Activated CD4-positive, alpha-beta T cell treated with anti-CD3 and anti-CD28 coated beads, Interleukin-2, amount 10 ng/mL, durations not matched to agents 24 days and 14 days (primary cell): ENCODE measurements around the gene SBF2. TPM values are rescaled to one million over a fixed set of nuclear protein-coding genes. Genes with fewer than 3 reads are reported as not detected.
"Not testable (repeated sequence)": the region's sequence is repeated elsewhere in the genome, so short reads cannot be mapped to it uniquely, and the experiment has no call there.

Experiments
- DNase-seq: peaks from one replicate; pipeline ENCODE4 v3.0.0; 2022
- H3K27ac Mint-ChIP-seq: one replicate; pipeline ENCODE4 v1.8.0; 2022; ENCODE audit warnings: mild to moderate bottlenecking, mixed read lengths
- H3K27me3 Mint-ChIP-seq: one replicate; pipeline ENCODE4 v1.8.0; 2022; ENCODE audit warnings: mixed read lengths
- H3K36me3 Mint-ChIP-seq: one replicate; pipeline ENCODE4 v1.8.0; 2022; ENCODE audit warnings: low read depth, mild to moderate bottlenecking, mixed read lengths
- H3K4me1 Mint-ChIP-seq: one replicate; pipeline ENCODE4 v1.8.0; 2021; ENCODE audit warnings: mixed read lengths
- H3K4me3 Mint-ChIP-seq: one replicate; pipeline ENCODE4 v1.8.0; 2022; ENCODE audit warnings: mild to moderate bottlenecking, moderate library complexity, mixed read lengths
- H3K9me3 Mint-ChIP-seq: one replicate; pipeline ENCODE4 v1.8.0; 2021; ENCODE audit warnings: mixed read lengths
- intact Hi-C: fragments of 100-400 bp; cut with micrococcal nuclease; formaldehyde crosslinking; loops from one replicate; pipeline ENCODE4 v1.15.1; 2023
- total RNA-seq: library from RNA; stranded (reverse); gene quantifications from 2 replicates; pipeline ENCODE4 v1.2.3, GENCODE V29; 2022

Gene SBF2
- total RNA-seq, 1 donor from 2014 or later, result 9.1 TPM

DNA sequence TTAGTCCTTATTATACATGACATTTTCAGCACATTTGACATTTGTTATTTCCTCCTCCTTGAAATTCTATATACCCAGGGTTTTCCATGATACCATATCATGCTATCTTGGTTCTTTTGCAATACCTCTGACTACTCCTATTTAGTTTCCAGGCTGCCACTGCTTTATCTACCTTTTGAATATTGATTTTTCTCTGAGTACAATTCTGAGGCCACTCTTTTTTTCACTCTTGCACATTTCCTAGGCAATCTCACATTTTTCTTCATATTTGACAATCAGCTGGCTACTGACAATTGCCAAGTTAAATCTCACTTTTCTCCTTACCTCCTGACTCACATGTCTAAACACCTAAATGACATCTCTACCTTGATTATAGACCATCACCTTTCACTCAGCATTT, 11.9 kb downstream of the SBF2 start:
- no peaks in the 10 kb centered on the region for H3K36me3 Mint-ChIP-seq
- no peak overlapping the region for H3K4me3 Mint-ChIP-seq
- intact Hi-C loops, result no loop called here
- peaks cover 6% of the 10 kb centered on the region for H3K4me1 Mint-ChIP-seq
- no peak for DNase-seq
- H3K27me3 Mint-ChIP-seq, result peaks cover 15% of the 10 kb centered on the region
- H3K9me3 Mint-ChIP-seq, result no peaks in the 10 kb centered on the region
- H3K27ac Mint-ChIP-seq, result no peak overlapping the region

GRCh38 chr11:10275714-10276113, 18.3 kb downstream of the SBF2 start:
- H3K9me3 Mint-ChIP-seq, result no peaks in the 10 kb centered on the region
- no peaks in the 10 kb centered on the region for H3K4me1 Mint-ChIP-seq
- H3K27ac Mint-ChIP-seq, result no peak overlapping the region
- no peak overlapping the region for H3K4me3 Mint-ChIP-seq
- H3K36me3 Mint-ChIP-seq, result no peaks in the 10 kb centered on the region
- intact Hi-C loops, result no loop called here
- peaks cover 11% of the 10 kb centered on the region for H3K27me3 Mint-ChIP-seq
- no peak for DNase-seq

DNA sequence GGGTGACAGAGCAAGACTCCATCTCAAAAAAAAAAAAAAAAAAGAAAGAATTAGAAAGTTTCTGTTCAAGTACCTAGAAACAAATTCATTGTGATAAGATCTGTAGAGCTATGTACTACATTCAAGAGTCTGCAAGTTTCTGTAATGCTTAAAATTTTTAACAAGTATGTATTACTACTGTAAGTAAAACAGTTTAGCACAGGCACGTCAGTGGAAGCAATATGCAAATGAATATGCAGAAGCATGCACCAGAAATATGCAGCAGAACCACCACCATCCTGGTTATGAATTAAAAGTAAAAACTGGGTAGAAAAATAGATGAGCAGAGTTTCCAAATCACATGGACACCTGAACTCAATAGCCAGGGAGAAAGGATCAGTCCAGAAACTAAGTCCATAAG, 19.3 kb downstream of the SBF2 start:
- no peak for DNase-seq
- intact Hi-C loops, result no loop called here
- H3K27me3 Mint-ChIP-seq, result peaks cover 7% of the 10 kb centered on the region
- H3K9me3 Mint-ChIP-seq, result no peaks in the 10 kb centered on the region
- no peak overlapping the region for H3K4me3 Mint-ChIP-seq
- no peak overlapping the region for H3K27ac Mint-ChIP-seq
- no peaks in the 10 kb centered on the region for H3K36me3 Mint-ChIP-seq
- H3K4me1 Mint-ChIP-seq, result no peaks in the 10 kb centered on the region

GRCh38 chr11:10273738-10274137, 20.3 kb downstream of the SBF2 start:
- Mint-ChIP-seq H3K27me3 (peaks cover 7% of the 10 kb centered on the region), H3K9me3 (no peaks in the 10 kb centered on the region), H3K4me1 (no peaks in the 10 kb centered on the region), H3K36me3 (no peaks in the 10 kb centered on the region), H3K4me3 (no peak overlapping the region), H3K27ac (no peak overlapping the region)
- no peak for DNase-seq
- intact Hi-C loops, result no loop called here

DNA sequence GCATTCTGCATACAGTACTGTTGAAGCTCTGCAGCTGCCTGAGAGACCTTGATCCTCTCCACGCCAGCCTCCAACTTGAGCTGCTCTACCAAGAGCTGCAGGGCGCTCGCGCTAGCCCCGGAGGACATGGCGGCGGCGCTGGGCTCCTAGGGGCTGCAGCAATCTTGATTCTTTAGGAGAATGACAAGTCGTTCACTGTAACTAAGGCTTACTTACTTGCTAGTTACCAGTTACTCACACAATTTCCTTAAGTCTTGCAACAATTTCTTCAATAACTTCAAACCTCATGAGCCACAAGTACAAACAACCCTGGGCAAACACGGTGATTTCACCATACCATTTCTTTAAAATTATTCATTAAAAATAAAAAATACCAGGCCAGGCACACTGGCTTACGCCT, 21.9 kb downstream of the SBF2 start:
- Mint-ChIP-seq H3K27ac (no peak overlapping the region), H3K9me3 (no peaks in the 10 kb centered on the region), H3K36me3 (no peaks in the 10 kb centered on the region), H3K4me3 (no peak overlapping the region), H3K27me3 (peaks cover 11% of the 10 kb centered on the region), H3K4me1 (no peaks in the 10 kb centered on the region)
- DNase-seq, result no peak
- intact Hi-C loops, result no loop called here

GRCh38 chr11:10268746-10269488, 25.1 kb downstream of the SBF2 start:
- H3K27me3 Mint-ChIP-seq, result peaks cover 5% of the 10 kb centered on the region
- no peak overlapping the region for H3K4me3 Mint-ChIP-seq
- no peak overlapping the region for H3K27ac Mint-ChIP-seq
- intact Hi-C loops, result no loop called here
- no peaks in the 10 kb centered on the region for H3K4me1 Mint-ChIP-seq
- no peak for DNase-seq
- no peaks in the 10 kb centered on the region for H3K9me3 Mint-ChIP-seq
- H3K36me3 Mint-ChIP-seq, result no peaks in the 10 kb centered on the region

GRCh38 chr11:10267821-10268220, 26.2 kb downstream of the SBF2 start:
- no peaks in the 10 kb centered on the region for H3K36me3 Mint-ChIP-seq
- H3K9me3 Mint-ChIP-seq, result no peaks in the 10 kb centered on the region
- H3K27me3 Mint-ChIP-seq, result peaks cover 8% of the 10 kb centered on the region
- no peak for DNase-seq
- no peak overlapping the region for H3K4me3 Mint-ChIP-seq
- no peak overlapping the region for H3K27ac Mint-ChIP-seq
- intact Hi-C loops, result no loop called here
- H3K4me1 Mint-ChIP-seq, result no peaks in the 10 kb centered on the region

DNA sequence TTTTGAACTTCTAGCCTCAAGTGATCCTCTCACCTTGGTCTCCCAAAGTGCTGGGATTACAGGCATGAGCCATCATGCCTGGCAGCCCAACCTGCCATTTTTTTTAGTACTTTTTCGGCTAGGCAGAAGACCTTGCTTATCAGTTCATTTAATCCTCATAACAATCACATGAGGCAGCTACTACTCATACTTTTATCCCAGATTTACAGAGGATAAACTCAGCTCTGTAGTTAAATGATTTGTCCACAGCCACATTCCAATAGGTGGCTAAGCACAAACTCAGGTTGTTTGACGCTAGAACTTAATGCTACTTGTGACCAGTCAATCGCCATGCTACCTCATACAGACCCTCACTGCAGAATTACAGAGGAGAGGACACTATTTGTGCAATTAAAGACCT, 28.1 kb downstream of the SBF2 start:
- Mint-ChIP-seq H3K36me3 (no peaks in the 10 kb centered on the region), H3K9me3 (no peaks in the 10 kb centered on the region), H3K4me1 (no peaks in the 10 kb centered on the region), H3K27ac (no peak overlapping the region), H3K4me3 (no peak overlapping the region), H3K27me3 (peaks cover 11% of the 10 kb centered on the region)
- DNase-seq, result no peak
- intact Hi-C loops, result no loop called here

DNA sequence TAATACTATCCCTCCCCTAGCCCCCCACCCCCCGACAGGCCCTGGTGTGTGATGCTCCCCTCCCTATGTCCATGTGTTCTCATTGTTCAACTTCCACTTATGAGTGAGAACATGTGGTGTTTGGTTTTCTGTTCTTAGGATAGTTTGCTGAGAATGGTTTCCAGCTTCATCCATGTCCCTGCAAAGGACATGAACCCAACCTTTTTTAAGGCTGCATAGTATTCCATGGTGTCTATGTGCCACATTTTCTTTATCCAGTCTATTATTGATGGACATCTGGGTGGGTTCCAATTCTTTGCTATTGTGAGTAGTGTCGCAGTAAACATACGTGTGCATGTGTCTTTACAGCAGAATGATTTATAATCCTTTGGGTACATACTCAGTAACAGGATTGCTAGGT, 29.3 kb downstream of the SBF2 start:
- H3K4me1 Mint-ChIP-seq, H3K27ac Mint-ChIP-seq, H3K9me3 Mint-ChIP-seq, intact Hi-C loops, DNase-seq, H3K36me3 Mint-ChIP-seq, H3K4me3 Mint-ChIP-seq: not testable (repeated sequence)
- H3K27me3 Mint-ChIP-seq, result peaks cover 11% of the 10 kb centered on the region

- Mint-ChIP-seq H3K9me3 (no peaks in the 10 kb centered on the region), H3K27ac (no peak overlapping the region), H3K36me3 (no peaks in the 10 kb centered on the region), H3K4me1 (no peaks in the 10 kb centered on the region), H3K27me3 (peaks cover 11% of the 10 kb centered on the region), H3K4me3 (no peak overlapping the region)
- no peak for DNase-seq
- intact Hi-C loops, result no loop called here
Measured at GRCh38 chr11:10263929-10264328, 30.1 kb downstream of the SBF2 start.

DNA sequence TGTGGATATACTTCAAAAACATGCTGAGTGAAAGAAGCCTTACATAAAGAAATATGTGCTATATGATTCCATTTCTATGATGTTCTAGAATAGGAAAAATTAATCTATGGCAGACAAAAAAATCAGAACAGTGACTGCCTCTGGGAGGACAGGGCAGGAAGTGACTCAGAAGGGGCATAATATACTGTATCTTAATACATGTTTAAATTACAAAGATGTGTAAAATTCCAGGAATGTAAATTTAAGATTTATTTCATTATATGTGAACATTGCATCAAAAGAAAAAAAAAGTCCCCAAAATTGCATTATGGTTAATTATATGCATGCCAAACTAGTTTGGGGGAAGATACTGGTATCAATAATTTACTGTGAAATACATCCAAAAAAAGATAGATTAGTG, 32.2 kb downstream of the SBF2 start:
- no peak for DNase-seq
- no peaks in the 10 kb centered on the region for H3K36me3 Mint-ChIP-seq
- H3K27me3 Mint-ChIP-seq, result peaks cover 7% of the 10 kb centered on the region
- H3K4me3 Mint-ChIP-seq, result no peak overlapping the region
- H3K4me1 Mint-ChIP-seq, result no peaks in the 10 kb centered on the region
- no peaks in the 10 kb centered on the region for H3K9me3 Mint-ChIP-seq
- no peak overlapping the region for H3K27ac Mint-ChIP-seq
- intact Hi-C loops, result no loop called here

DNA sequence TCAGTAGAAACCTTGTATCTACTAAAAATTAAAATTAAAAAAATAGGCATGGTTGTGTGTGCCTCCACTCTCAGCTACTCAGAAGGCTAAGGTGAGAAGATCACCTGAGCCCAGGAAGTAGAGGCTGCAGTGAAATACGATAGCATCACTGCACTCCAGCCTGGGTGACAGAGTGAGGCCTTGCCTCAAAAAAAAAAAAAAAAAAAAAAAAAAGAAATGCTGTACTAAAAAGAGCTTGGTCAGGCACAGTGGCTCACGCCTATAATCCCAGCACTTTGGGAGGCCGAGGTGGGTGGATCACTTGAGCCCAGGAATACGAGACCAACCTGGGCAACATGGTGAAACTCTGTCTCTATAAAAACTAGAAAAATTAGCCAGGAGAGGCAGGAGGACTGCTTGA, 36.5 kb downstream of the SBF2 start:
- no peaks in the 10 kb centered on the region for H3K36me3 Mint-ChIP-seq
- H3K4me1 Mint-ChIP-seq, result no peaks in the 10 kb centered on the region
- no peak overlapping the region for H3K27ac Mint-ChIP-seq
- H3K4me3 Mint-ChIP-seq, result no peak overlapping the region
- H3K9me3 Mint-ChIP-seq, result no peaks in the 10 kb centered on the region
- no peak for DNase-seq
- intact Hi-C loops, result no loop called here
- H3K27me3 Mint-ChIP-seq, result peaks cover 2% of the 10 kb centered on the region

DNA sequence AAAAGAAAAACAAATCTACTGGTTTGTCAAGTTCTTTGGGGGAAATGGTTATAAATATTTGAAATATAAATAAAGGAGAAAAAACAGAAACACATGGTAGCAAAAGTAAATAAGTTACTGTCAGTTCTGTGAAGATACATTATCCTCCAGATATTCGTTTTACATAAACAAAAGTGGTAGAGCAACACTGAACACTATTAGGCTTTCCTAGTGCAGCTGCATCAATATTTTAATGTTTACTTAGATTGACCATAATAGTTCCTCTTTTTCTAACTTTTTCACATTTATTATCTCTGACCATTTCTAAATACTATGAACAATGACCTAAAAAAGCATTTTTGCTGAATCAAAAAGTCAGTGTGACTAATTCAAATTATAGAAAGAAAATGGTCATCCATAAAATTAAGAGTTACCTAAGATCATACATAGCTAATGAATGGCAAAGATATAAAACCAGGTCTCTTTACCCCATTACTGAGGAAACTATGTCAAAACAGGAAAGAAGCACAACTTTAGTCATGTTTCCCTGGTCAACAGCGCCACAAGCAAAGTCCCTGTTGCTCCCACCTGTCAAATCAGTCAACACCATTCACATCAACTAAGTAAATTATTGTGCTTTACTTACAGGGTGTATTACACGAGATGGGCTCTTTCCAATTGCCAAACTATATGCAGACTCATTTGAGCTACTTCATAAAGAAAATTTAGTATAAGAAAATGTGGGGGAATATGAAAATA, 38.5 kb downstream of the SBF2 start:
- DNase-seq, result no peak
- Mint-ChIP-seq H3K4me3 (no peak overlapping the region), H3K27me3 (no peaks in the 10 kb centered on the region), H3K4me1 (no peaks in the 10 kb centered on the region), H3K27ac (no peak overlapping the region), H3K9me3 (no peaks in the 10 kb centered on the region), H3K36me3 (no peaks in the 10 kb centered on the region)
- intact Hi-C loops, result no loop called here

GRCh38 chr11:10249448-10250131, 44.4 kb downstream of the SBF2 start:
- intact Hi-C loops, H3K4me3 Mint-ChIP-seq, H3K4me1 Mint-ChIP-seq, H3K27ac Mint-ChIP-seq, DNase-seq, H3K9me3 Mint-ChIP-seq, H3K27me3 Mint-ChIP-seq, H3K36me3 Mint-ChIP-seq: not testable (repeated sequence)
